Chondrocyte (in vitro differentiated cells): ENCODE data around the gene YES1. TPM values are rescaled to one million over a fixed set of nuclear protein-coding genes. Genes with fewer than 3 reads are reported as not detected.

ENCODE experiments used
- DNase-seq: peaks from one replicate; pipeline ENCODE4 v3.0.0; 2021; ENCODE audit warnings: mixed read lengths, low spot score
- H3K27ac Mint-ChIP-seq: one replicate; pipeline ENCODE4 v1.8.0; 2021; ENCODE audit warnings: mild to moderate bottlenecking, moderate library complexity, mixed read lengths; ENCODE audit not compliant: unreplicated experiment
- H3K27me3 Mint-ChIP-seq: 2 replicates; pipeline ENCODE4 v1.8.0; 2021; ENCODE audit warnings: low read depth, mixed read lengths
- H3K36me3 Mint-ChIP-seq: 2 replicates; pipeline ENCODE4 v1.8.0; 2021; ENCODE audit warnings: low read depth, mixed read lengths
- H3K4me1 Mint-ChIP-seq: 2 replicates; pipeline ENCODE4 v1.8.0; 2021; ENCODE audit warnings: low read depth, mild to moderate bottlenecking, mixed read lengths
- H3K4me3 Mint-ChIP-seq: one replicate; pipeline ENCODE4 v1.8.0; 2021; ENCODE audit warnings: mild to moderate bottlenecking, moderate library complexity, mixed read lengths; ENCODE audit not compliant: unreplicated experiment
- H3K9me3 Mint-ChIP-seq: 2 replicates; pipeline ENCODE4 v1.8.0; 2021; ENCODE audit warnings: low read depth, mixed read lengths
- CTCF ChIP-seq: fragments of 200-600 bp; sonication (generic); IDR thresholded peaks from 2 replicates; pipeline ENCODE4 v1.5.0; 2021; ENCODE audit warnings: antibody characterized with exemption, mild to moderate bottlenecking, moderate library complexity
- total RNA-seq: library from RNA; stranded (reverse); gene quantifications from 3 replicates; pipeline ENCODE4 v1.2.1, GENCODE V29; 2021

YES1 gene
- total RNA-seq, 1 donor from 2014 or later = 38.0 TPM

- no peak for TF ChIP-seq CTCF
- no peaks in the 10 kb centered on the region for H3K27me3 Mint-ChIP-seq
- no peak for DNase-seq
- no peak overlapping the region for H3K27ac Mint-ChIP-seq
- H3K4me1 Mint-ChIP-seq = peaks cover 19% of the 10 kb centered on the region
- no peaks in the 10 kb centered on the region for H3K9me3 Mint-ChIP-seq
- no peaks in the 10 kb centered on the region for H3K36me3 Mint-ChIP-seq
- no peak overlapping the region for H3K4me3 Mint-ChIP-seq
These were observed 37.9 kb downstream of the YES1 start for GRCh38 chr18:773980-774624.

- H3K36me3 Mint-ChIP-seq = no peaks in the 10 kb centered on the region
- H3K9me3 Mint-ChIP-seq = no peaks in the 10 kb centered on the region
- no peak overlapping the region for H3K4me3 Mint-ChIP-seq
- no peak overlapping the region for H3K27ac Mint-ChIP-seq
- no peak for DNase-seq
- H3K4me1 Mint-ChIP-seq = no peaks in the 10 kb centered on the region
- TF ChIP-seq CTCF = no peak
- H3K27me3 Mint-ChIP-seq = no peaks in the 10 kb centered on the region
These were observed 41.5 kb downstream of the YES1 start for GRCh38 chr18:770583-770961.

- Mint-ChIP-seq H3K27me3 (no peaks in the 10 kb centered on the region), H3K4me1 (peaks cover 2% of the 10 kb centered on the region), H3K4me3 (no peak overlapping the region), H3K27ac (no peak overlapping the region), H3K36me3 (no peaks in the 10 kb centered on the region), H3K9me3 (no peaks in the 10 kb centered on the region)
- no peak for TF ChIP-seq CTCF
- no peak for DNase-seq
These were observed 44.1 kb downstream of the YES1 start for GRCh38 chr18:767961-768360.

- DNase-seq = no peak
- Mint-ChIP-seq H3K9me3 (no peaks in the 10 kb centered on the region), H3K4me3 (no peak overlapping the region), H3K27me3 (no peaks in the 10 kb centered on the region), H3K36me3 (no peaks in the 10 kb centered on the region), H3K4me1 (peaks cover 5% of the 10 kb centered on the region), H3K27ac (no peak overlapping the region)
- no peak for TF ChIP-seq CTCF
These were observed 44.8 kb downstream of the YES1 start for GRCh38 chr18:767084-767882.

- no peak overlapping the region for H3K27ac Mint-ChIP-seq
- H3K27me3 Mint-ChIP-seq = no peaks in the 10 kb centered on the region
- H3K9me3 Mint-ChIP-seq = no peaks in the 10 kb centered on the region
- no peak overlapping the region for H3K4me3 Mint-ChIP-seq
- peaks cover 5% of the 10 kb centered on the region for H3K4me1 Mint-ChIP-seq
- H3K36me3 Mint-ChIP-seq = no peaks in the 10 kb centered on the region
- TF ChIP-seq CTCF = no peak
- no peak for DNase-seq
These were observed 45.5 kb downstream of the YES1 start for GRCh38 chr18:766550-766860.
